HG02970 (cell line): ENCODE measurements around the gene RFX7.
"Not testable (repeated sequence)": the region's sequence is repeated elsewhere in the genome, so short reads cannot be mapped to it uniquely, and the experiment has no call there.

Source experiments
- ATAC-seq: cut with Tn5 transposase; IDR thresholded peaks from one replicate; pipeline ENCODE4 v1.9.1; 2021; ENCODE audit warnings: mild to moderate bottlenecking, moderate library complexity, moderate number of reproducible peaks; ENCODE audit not compliant: unreplicated experiment, low FRiP score

RFX7 gene

GRCh38 chr15:56243163-56244037 lies at the start of gene RFX7:
Gene RFX7, minus strand, starts transcription at chr15:56243879. Its CDS starts 594 bp downstream, at chr15:56243285.
- peak; percentile 67 for ATAC-seq

DNA sequence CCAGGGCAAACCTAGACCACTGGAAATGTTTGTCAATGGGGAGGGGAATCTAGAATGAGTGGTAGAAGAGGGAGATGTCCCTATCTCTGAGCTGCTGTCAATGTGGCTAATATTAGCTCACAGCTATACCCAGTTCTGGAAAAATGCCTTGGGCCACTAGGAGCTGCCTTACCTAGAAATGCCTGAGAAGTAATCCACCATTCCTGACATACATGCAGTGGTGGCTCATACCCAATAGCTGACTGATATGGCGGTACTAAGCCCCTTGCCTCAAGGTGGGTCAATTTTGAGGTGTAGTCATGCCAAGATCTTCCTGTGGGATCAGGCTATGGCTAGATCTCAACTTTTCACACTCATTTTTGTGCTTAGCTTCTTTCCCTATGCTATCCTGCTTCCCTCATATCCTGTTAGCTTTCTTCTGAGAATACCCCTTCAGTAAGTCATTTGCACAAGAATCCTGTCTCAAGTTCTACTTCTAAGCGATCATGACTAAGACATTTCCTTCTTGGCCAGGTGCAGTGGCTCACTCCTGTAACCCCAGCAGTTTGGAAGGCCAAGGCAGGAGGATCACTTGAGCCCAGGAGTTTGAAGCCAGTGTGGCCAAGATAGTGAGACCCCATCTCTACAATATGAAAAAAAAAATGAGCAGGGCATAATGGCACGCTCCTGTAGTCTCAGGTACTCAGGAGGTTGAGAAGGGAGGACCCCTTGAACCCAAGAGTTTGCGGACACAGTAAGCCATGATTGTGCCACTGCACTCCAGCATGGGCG lies 49.1 kb upstream of the RFX7 start:
- no peak for ATAC-seq

DNA sequence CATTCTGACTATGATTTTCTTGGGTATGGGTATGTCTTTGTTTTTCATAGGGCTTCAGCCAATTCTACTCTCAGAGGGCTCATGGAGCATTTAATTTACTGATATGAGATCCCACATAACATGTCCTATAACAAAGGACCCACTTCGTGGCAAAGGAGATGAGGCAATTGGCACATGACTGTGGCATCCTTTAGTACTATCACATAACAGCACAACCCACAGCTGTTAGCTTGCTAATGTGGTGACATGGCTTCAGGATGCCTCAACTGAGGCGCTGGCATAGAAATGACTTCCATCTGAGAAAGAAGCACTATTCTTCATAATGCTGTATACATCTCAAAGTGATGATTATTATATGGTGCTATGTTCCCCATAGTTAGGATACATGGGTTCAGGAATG lies 48.1 kb upstream of the RFX7 start:
- ATAC-seq = no peak

- ATAC-seq = no peak
Measured at GRCh38 chr15:56286213-56286612, 42.5 kb upstream of the RFX7 start.

- ATAC-seq = no peak
Measured at GRCh38 chr15:56281145-56281544, 37.5 kb upstream of the RFX7 start.

DNA sequence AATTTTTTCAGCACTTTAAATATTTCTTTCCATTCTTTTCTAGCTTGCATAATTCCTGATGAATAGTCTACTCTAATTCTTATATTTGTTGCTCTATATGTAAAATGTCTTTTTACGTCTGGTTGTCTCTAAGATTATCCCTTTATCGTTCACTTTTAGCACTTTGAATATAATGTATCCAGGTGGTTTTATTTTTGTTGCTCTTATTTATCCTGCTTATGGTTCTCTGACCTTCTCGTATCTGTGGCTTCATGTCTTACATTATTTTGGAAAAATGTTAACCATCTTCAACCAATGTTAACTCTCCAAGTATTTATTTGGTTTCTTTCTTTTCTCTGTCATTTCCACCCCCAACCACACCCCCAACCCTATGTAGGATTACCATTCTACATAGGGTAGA lies 30.0 kb upstream of the RFX7 start:
- ATAC-seq = no peak

GRCh38 chr15:56272454-56272853 lies 28.8 kb upstream of the RFX7 start:
- ATAC-seq = no peak

DNA sequence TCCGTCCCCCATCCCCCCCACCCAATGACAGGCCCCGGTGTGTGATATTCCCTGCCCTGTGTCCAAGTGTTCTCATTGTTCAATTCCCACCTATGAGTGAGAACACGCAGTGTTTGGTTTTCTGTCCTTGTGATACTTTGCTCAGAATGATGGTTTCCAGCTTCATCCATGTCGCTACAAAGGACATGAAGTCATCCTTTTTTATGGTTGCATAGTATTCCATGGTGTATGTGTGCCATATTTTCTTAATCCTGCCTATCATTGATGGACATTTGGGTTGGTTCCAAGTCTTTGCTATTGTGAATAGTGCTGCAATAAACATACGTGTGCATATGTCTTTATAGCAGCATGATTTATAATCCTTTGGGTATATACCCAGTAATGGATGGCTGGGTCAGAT lies 22.8 kb upstream of the RFX7 start:
- not testable (repeated sequence) for ATAC-seq

GRCh38 chr15:56261854-56262509 lies 18.3 kb upstream of the RFX7 start:
- ATAC-seq = no peak

GRCh38 chr15:56257306-56257705 lies 13.6 kb upstream of the RFX7 start:
- ATAC-seq = not testable (repeated sequence)

DNA sequence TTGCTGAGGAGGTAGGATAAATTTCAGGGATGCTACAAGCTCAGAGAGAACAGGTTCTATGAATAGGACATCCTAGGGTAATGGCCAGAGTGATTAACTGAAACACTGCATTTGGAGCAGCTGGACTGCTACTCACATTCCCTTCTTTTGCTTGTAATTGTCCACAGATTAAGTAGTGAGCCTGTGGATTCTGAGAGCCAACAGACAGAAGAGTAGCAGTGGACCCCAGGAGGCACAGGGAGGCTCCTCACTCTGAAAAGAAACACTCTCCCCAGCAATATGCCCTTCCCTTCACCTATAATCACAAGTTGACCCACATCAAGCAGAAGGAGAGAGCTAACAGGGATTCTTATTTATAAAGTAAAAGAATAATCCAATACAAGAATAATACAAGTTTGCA lies 10.6 kb upstream of the RFX7 start:
- ATAC-seq = no peak

DNA sequence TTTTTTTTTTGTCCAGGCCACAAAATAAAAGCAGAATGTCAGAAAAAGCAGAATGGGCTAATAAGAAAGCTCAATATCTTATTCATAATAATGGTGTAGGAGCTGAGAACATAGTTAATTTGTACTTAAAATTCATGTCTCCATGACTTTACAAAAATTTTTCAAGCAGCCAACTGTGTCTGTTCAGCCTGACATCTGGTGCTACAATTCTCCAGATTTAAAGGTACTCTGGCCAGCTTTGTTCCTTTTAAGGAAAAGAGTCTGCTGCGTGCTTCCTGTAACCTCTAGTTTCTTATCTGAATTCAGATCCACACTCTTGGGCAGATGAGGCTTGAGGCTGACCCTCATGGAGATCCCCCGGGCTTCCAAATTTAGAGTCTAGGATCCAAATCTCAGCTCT lies 8.7 kb upstream of the RFX7 start:
- ATAC-seq = no peak

GRCh38 chr15:56251315-56252095 lies 7.8 kb upstream of the RFX7 start:
- no peak for ATAC-seq

DNA sequence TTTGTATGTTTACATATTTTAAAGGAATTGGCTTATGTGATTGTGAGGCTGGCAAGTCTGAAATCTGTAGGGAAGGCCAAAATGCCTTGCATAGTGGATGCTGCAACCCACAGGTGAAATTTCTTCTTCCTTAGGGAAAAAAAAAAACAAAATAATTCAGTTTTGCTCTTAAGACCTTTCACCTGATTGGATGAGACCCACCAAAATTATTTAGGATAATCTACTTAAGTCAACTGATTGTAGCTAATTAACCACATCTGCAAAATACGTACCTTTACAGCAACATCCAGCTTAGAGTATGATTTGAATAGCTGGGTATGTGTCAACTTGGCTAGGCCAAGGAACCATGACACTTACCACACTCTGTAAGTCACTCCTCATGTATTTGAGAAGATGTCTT lies 6.9 kb upstream of the RFX7 start:
- no peak for ATAC-seq

- no peak for ATAC-seq
Measured at GRCh38 chr15:56249092-56249491, 5.4 kb upstream of the RFX7 start.

DNA sequence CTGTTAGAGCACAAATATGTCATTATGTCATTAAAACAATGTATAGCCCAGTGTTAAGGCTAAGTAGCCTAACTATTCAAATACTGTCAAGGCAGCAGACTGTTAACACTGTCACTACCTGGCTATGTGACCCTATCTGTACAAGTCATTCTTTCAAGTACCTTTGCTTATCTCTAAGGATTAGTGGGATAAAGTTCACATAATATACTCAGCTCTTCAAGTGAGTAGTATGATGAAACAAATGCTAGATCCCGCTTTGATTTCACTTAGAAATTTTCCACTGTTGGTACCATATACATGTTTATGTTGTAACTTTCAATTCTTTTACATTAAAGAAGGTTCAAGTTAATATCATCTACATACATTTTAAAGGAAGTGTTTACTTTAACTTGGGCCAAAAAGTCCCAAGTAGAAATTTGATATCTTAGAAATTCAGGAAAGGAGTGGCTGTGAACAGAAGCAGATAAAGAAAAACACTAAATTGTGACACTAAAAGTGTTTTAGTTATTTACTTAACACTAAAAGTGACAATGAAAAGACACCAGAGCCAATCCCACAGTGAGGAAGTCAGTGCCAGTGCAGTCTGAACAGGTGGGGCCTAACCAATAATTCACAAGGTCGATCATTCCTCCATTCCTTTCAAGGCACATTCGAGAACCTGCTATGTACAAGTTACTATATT lies 4.8 kb upstream of the RFX7 start:
- ATAC-seq = no peak

GRCh38 chr15:56247266-56247665 lies 3.6 kb upstream of the RFX7 start:
- no peak for ATAC-seq

GRCh38 chr15:56245871-56246814 lies 2.5 kb upstream of the RFX7 start:
- ATAC-seq = peak; percentile 65
